Osteoblast (primary cell): ENCODE data around the gene SLC17A4. TPM values are rescaled to one million over a fixed set of nuclear protein-coding genes. Genes with fewer than 3 reads are reported as not detected.

ENCODE experiments used
- DNase-seq: peaks from one replicate; pipeline ENCODE4 v3.0.0; 2011; ENCODE audit warnings: low spot score, mixed read lengths; ENCODE audit not compliant: insufficient read length; ENCODE audit errors: missing footprints
- H2AFZ ChIP-seq: 2 replicates; pipeline ENCODE4 v1.6.0; 2011; ENCODE audit warnings: mild to moderate bottlenecking, low read length
- H3K27ac ChIP-seq: 2 replicates; pipeline ENCODE4 v1.5.1; 2011; ENCODE audit warnings: mild to moderate bottlenecking, low read depth, low read length, moderate library complexity
- H3K27me3 ChIP-seq: 2 replicates; pipeline ENCODE4 v1.6.0; 2012; ENCODE audit warnings: mild to moderate bottlenecking, control low read depth, inconsistent platforms, low read length, moderate library complexity; ENCODE audit not compliant: insufficient read depth
- H3K36me3 ChIP-seq: 2 replicates; pipeline ENCODE4 v1.5.1; 2011; ENCODE audit warnings: mild to moderate bottlenecking, low read length, control low read depth, moderate library complexity; ENCODE audit not compliant: insufficient read depth
- H3K4me1 ChIP-seq: 2 replicates; pipeline ENCODE4 v1.5.1; 2011; ENCODE audit warnings: mild to moderate bottlenecking, low read length, control low read depth, moderate library complexity; ENCODE audit not compliant: insufficient read depth
- H3K4me2 ChIP-seq: 2 replicates; pipeline ENCODE4 v1.6.0; 2011; ENCODE audit warnings: mild to moderate bottlenecking, low read length; ENCODE audit not compliant: insufficient read depth
- H3K4me3 ChIP-seq: fragments of 200-600 bp; sonication (generic); 3 replicates; pipeline ENCODE4 v1.5.1; 2012; ENCODE audit warnings: mild to moderate bottlenecking, low read length, inconsistent platforms; ENCODE audit not compliant: insufficient read depth
- H3K79me2 ChIP-seq: 2 replicates; pipeline ENCODE4 v1.6.0; 2012; ENCODE audit warnings: mild to moderate bottlenecking, low read length, control low read depth, inconsistent platforms; ENCODE audit not compliant: insufficient read depth
- H3K9me3 ChIP-seq: 2 replicates; pipeline ENCODE4 v1.5.1; 2011; ENCODE audit warnings: low read depth, low read length, control low read depth
- H4K20me1 ChIP-seq: 2 replicates; pipeline ENCODE4 v1.6.0; 2012; ENCODE audit warnings: mild to moderate bottlenecking, low read length, control low read depth; ENCODE audit not compliant: insufficient read depth
- total RNA-seq: library from RNA; depleted of rRNA; stranded (reverse); fragments of >200 nt; gene quantifications from 2 replicates; pipeline ENCODE4 v1.2.3, GENCODE V29; 2012
- TF ChIP-seq, protein P1 (sequence below): IDR thresholded peaks from 2 replicates; pipeline ENCODE4 v1.5.1; 2011; ENCODE audit warnings: mild to moderate bottlenecking, low read depth, low read length, moderate library complexity; ENCODE audit errors: extremely low read depth

The SLC17A4 gene
- total RNA-seq, 1 donor = not detected

DNA sequence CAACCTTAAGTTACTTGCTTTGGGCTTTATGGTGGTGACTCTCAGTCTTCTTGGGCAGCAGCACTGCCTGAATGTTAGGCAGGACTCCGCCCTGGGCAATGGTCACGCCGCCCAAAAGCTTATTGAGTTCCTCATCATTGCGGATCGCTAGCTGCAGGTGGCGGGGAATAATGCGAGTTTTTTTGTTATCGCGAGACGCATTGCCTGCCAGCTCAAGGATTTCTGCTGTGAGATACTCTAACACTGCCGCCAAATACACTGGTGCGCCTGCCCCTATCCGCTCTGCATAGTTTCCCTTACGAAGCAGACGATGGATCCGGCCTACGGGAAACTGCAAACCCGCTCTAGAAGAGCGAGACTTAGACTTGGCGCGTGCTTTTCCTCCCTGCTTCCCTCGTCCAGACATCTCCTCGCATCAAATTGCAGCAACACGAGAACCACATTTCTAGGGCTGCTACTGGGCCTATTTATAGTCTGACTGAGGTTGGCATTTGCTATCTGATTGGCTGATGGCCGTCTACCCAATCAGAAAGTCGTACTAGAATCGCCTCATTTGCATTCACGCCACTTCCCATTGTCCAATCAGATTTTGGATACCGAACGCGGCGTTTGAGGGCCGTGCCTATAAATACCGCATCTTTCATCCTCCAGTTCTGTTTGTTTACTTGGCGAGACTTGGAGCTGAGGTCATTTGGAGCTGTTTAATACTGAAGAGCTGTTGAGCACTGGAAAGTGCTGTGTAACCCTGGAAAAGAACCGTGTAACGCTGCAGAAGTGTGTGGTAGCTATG lies 28.2 kb upstream of the SLC17A4 start:
- TF ChIP-seq, protein P1, sequence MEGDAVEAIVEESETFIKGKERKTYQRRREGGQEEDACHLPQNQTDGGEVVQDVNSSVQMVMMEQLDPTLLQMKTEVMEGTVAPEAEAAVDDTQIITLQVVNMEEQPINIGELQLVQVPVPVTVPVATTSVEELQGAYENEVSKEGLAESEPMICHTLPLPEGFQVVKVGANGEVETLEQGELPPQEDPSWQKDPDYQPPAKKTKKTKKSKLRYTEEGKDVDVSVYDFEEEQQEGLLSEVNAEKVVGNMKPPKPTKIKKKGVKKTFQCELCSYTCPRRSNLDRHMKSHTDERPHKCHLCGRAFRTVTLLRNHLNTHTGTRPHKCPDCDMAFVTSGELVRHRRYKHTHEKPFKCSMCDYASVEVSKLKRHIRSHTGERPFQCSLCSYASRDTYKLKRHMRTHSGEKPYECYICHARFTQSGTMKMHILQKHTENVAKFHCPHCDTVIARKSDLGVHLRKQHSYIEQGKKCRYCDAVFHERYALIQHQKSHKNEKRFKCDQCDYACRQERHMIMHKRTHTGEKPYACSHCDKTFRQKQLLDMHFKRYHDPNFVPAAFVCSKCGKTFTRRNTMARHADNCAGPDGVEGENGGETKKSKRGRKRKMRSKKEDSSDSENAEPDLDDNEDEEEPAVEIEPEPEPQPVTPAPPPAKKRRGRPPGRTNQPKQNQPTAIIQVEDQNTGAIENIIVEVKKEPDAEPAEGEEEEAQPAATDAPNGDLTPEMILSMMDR = no peak
- no peak overlapping the region for H3K27ac ChIP-seq
- no peaks in the 10 kb centered on the region for H3K36me3 ChIP-seq
- H2AFZ ChIP-seq = no peak overlapping the region
- no peak overlapping the region for H3K4me3 ChIP-seq
- H3K4me1 ChIP-seq = no peaks in the 10 kb centered on the region
- H3K27me3 ChIP-seq = no peaks in the 10 kb centered on the region
- no peaks in the 10 kb centered on the region for H3K9me3 ChIP-seq
- no peaks in the 10 kb centered on the region for H3K79me2 ChIP-seq
- DNase-seq = no peak
- no peak overlapping the region for H3K4me2 ChIP-seq
- no peaks in the 10 kb centered on the region for H4K20me1 ChIP-seq

DNA sequence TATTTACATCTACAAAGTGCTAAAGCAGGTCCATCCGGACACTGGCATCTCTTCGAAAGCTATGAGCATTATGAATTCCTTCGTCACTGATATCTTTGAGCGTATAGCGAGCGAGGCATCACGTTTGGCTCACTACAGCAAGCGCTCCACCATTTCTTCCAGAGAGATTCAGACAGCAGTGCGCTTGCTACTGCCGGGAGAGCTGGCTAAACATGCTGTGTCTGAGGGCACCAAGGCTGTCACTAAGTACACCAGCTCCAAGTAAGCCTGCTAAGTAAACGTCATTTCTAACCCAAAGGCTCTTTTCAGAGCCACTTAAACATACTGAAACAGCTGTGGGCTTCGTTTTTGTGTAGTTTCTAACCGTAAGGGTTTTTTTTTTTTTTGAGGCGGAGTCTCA lies 27.5 kb upstream of the SLC17A4 start:
- no peak overlapping the region for H3K4me3 ChIP-seq
- TF ChIP-seq, protein P1 = no peak
- H3K79me2 ChIP-seq = no peaks in the 10 kb centered on the region

DNA sequence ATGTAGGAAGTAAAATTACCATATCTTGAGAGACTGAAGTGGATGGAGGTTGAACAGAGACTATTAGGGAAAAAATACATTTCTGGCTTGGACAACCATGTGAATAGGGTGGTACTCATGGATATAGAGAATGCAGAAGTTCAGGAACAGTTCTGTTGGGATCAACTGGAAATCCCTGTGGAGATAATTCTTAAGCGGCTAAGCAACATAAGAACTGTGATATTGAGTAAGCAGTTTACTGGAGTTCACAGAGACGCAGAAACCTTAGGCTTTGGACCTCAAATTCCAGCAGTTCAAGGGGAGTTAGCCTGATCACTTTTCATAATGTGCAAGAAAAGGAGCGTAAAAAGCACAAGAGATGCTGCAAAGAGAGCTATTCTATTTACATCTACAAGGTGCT lies 23.6 kb upstream of the SLC17A4 start:
- Histone ChIP-seq H4K20me1 (no peaks in the 10 kb centered on the region), H3K27ac (no peak overlapping the region), H3K9me3 (no peaks in the 10 kb centered on the region), H2AFZ (no peak overlapping the region), H3K79me2 (no peaks in the 10 kb centered on the region), H3K4me1 (no peaks in the 10 kb centered on the region), H3K4me3 (no peak overlapping the region), H3K36me3 (no peaks in the 10 kb centered on the region), H3K4me2 (no peak overlapping the region), H3K27me3 (no peaks in the 10 kb centered on the region)
- TF ChIP-seq, protein P1 = no peak
- DNase-seq = peak; percentile 61

More for the DNA sequence above, 27.5 kb upstream of the SLC17A4 start:
- Histone ChIP-seq H3K4me2 (no peak overlapping the region), H3K36me3 (no peaks in the 10 kb centered on the region), H3K27me3 (no peaks in the 10 kb centered on the region), H3K9me3 (no peaks in the 10 kb centered on the region), H2AFZ (no peak overlapping the region), H4K20me1 (no peaks in the 10 kb centered on the region), H3K27ac (no peak overlapping the region), H3K4me1 (no peaks in the 10 kb centered on the region)
- DNase-seq = no peak

DNA sequence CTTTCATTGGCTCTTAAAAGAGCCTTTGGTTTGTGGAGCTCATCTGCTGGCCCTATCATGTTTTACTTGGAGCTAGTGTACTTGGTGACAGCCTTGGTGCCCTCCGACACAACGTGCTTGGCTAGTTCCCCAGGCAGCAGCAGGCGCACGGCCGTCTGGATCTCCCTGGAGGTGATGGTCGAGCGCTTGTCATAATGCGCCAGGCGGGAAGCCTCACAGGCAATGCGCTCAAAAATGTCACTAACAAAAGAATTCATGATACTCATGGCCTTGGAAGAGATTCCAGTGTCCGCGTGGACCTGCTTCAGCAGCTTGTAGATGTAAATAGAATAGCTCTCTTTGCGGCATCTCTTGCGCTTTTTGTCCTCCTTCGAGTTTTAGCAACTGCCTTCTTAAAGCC lies 22.8 kb upstream of the SLC17A4 start:
- no peaks in the 10 kb centered on the region for H3K79me2 ChIP-seq
- H3K36me3 ChIP-seq = no peaks in the 10 kb centered on the region
- H3K27ac ChIP-seq = no peak overlapping the region
- H3K4me2 ChIP-seq = no peak overlapping the region
- no peak overlapping the region for H2AFZ ChIP-seq
- no peaks in the 10 kb centered on the region for H3K4me1 ChIP-seq
- H3K4me3 ChIP-seq = no peak overlapping the region
- no peaks in the 10 kb centered on the region for H3K9me3 ChIP-seq
- H3K27me3 ChIP-seq = no peaks in the 10 kb centered on the region
- no peak for DNase-seq
- H4K20me1 ChIP-seq = no peaks in the 10 kb centered on the region
- TF ChIP-seq, protein P1 = no peak
